Ovary (tissue), 3 donors: ENCODE results near the gene MARS1.

Experiments used
- CTCF ChIP-seq, 3 donors: fragments of 450-650 bp in 2 of 3; fragments of 200-600 bp in 1 of 3; IDR thresholded peaks; one replicate each; pipeline versions ENCODE4 v1.5.1 to v1.8.0; 2016 to 2022; ENCODE audit warnings: antibody characterized with exemption in 3 of 3, mild to moderate bottlenecking in 1 of 3
- EP300 ChIP-seq: sonication (generic); formaldehyde crosslinking; IDR thresholded peaks from one replicate; pipeline ENCODE4 v1.6.1; 2017; ENCODE audit warnings: antibody characterized with exemption
- donor health status: DM: no; HTN: no; CAD: no.

GRCh38 chr12:57534991-57535543 lies 47.2 kb downstream of the MARS1 start:
- no peak for TF ChIP-seq CTCF (IDR thresholded peaks at IDR 0.05)
- no peak for TF ChIP-seq EP300
